ENCODE data around the gene SNED1.

The SNED1 gene

DNA sequence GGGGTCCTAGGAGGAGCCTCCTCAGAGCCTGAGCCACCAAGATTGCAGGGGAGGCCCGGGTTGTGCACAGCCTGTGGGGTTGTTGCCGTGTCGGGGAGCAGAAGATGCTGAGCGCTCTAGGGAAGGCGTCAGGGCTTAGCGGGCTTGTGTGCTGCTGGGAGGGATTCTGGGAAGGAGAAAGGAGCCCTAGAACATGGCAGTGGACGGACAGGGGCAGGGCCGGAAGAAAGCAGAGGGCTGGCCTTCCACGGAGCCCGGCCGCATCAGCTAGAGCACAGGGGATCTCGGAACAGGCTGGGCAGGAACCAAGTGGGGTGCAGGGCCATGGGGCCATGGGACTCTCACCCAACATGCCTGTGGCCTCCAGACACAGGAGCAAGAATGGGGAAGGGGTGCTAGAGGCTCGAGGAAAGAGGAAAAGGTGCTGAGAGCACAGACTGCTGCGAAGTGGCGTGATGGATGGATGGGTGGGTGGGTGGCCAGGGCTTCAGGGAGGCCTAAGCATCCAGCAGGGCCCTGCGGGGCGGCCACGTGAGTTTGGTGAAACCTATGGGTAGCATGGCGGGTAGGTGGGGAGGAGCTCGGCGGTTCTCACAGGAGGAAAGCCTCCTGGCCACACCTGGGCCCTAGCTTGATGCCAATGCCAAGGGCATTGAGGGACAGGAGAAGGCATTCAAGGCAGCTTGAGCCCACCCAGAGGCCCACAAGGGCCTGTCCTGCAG, 67.9 kb downstream of the SNED1 start:
- Histone ChIP-seq H3K36me3 (ENCODE audit: insufficient read depth, low read length) (no peaks in the 10 kb centered on the region), H3K4me3 (ENCODE audit: low read depth in 1 of 2, low read length in 2 of 2) (no peak overlapping the region), H3K27ac (ENCODE audit: low read depth, low read length) (no peak overlapping the region), H3K4me1 (ENCODE audit: insufficient read depth, low read length) (no peaks in the 10 kb centered on the region), H3K9ac (ENCODE audit: low read length) (no peak overlapping the region), H3K9me3 (ENCODE audit: low read length) (no peaks in the 10 kb centered on the region), H3K27me3 (ENCODE audit: control insufficient read depth in 1 of 2, insufficient read depth in 2 of 2, low read length in 2 of 2) (peaks cover 0 to 22% of the 10 kb centered on the region in 2 donors)

DNA sequence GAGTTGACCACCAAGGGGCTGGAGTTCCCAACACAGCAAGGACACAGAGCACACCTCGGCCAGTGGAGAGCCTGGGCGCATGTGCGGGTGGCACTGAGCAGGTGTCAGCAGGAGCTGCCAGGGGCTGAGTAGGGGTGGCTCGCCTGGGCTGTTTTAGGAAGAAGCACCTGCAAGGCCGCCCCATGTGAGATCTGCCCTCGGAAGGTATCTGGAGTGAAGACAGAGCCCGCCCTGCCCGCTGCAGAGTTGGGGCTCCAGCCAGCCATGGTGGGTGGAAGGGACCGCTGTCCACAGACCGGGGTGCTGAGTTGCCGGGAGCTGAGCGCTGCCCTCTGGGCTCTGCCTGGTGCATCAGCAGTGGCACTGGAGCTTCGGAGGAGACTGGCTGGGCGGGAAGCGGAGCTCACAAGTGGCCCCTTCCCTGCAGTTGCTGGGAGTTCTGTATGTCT, 68.5 kb downstream of the SNED1 start:
- no peaks in the 10 kb centered on the region for H3K9me3 ChIP-seq (ENCODE audit: low read length)
- H3K4me1 ChIP-seq (ENCODE audit: insufficient read depth, low read length), result no peaks in the 10 kb centered on the region
- peaks cover 0 to 22% of the 10 kb centered on the region in 2 donors for H3K27me3 ChIP-seq (ENCODE audit: control insufficient read depth in 1 of 2, insufficient read depth in 2 of 2, low read length in 2 of 2)
- no peaks in the 10 kb centered on the region for H3K36me3 ChIP-seq (ENCODE audit: insufficient read depth, low read length)
- H3K27ac ChIP-seq (ENCODE audit: low read depth, low read length), result no peak overlapping the region
- H3K9ac ChIP-seq (ENCODE audit: low read length), result no peak overlapping the region
- H3K4me3 ChIP-seq (ENCODE audit: low read depth in 1 of 2, low read length in 2 of 2), result no peak overlapping the region

DNA sequence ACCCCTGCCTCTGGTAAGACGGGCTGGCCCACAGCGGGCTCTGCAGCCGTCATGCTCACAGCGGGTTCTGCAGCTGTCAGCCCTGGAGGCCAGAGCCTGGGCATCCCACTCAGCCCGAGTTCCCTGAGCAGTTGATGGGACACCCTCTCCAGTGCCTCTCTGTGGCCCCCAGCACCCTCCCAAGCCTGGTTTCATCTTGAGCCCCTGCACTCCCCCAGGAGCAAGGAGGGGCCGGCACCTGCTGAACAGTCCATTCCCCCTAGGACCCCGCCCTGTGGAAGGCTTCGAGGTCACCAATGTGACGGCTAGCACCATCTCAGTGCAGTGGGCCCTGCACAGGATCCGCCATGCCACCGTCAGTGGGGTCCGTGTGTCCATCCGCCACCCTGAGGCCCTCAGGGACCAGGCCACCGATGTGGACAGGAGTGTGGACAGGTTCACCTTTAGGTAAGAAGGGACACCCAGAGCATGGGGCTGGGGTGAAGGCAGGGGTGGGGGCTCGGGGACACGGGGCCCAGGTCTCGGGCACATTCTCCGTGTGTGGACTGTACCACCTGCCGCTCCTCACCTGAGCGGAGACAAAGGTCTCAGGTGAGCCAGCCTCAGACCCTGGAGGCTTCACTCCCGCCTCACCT, 69.2 kb downstream of the SNED1 start:
- H3K27ac ChIP-seq (ENCODE audit: low read depth, low read length), result no peak overlapping the region
- no peaks in the 10 kb centered on the region for H3K9me3 ChIP-seq (ENCODE audit: low read length)
- peaks cover 0 to 22% of the 10 kb centered on the region in 2 donors for H3K27me3 ChIP-seq (ENCODE audit: control insufficient read depth in 1 of 2, insufficient read depth in 2 of 2, low read length in 2 of 2)
- no peak overlapping the region for H3K4me3 ChIP-seq (ENCODE audit: low read depth in 1 of 2, low read length in 2 of 2)
- no peaks in the 10 kb centered on the region for H3K36me3 ChIP-seq (ENCODE audit: insufficient read depth, low read length)
- H3K9ac ChIP-seq (ENCODE audit: low read length), result no peak overlapping the region
- no peaks in the 10 kb centered on the region for H3K4me1 ChIP-seq (ENCODE audit: insufficient read depth, low read length)

DNA sequence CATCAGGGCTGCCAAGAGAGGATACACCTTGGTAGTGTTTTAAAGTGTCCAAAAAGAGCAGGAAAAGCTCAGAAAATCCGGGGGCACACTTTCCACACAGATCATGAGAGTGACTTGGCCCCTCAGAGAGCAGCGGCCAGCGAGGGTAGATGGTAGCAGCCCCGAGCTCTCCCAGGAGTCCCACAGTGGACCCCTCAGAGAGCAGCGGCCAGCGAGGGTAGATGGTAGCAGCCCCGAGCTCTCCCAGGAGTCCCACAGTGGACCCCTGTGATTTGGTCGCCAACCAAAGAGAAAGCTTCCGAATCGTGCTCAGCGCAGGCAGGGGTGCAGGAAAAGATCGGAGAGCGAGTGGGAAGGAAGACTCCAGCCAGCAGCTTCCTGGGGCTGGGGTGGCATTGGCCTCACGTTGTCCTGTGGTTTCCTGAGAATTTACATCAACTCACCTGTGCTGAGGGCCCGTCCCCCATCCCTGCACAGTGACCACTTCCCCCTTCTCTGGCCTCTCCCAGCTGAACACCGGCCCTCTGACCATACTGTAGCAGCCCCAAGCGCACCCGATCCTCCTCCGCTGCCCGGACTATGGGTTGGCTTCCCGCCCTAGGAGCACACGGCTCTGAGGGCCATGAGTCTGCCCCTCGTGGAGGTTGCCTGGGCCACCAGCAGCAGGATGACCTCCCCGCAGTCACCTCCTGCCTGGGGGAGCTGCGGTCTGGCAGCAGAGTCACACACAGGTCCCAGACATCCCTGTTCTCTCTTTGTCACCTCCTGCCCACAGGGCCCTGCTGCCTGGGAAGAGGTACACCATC, 69.9 kb downstream of the SNED1 start:
- H3K36me3 ChIP-seq (ENCODE audit: insufficient read depth, low read length), result no peaks in the 10 kb centered on the region
- no peak overlapping the region for H3K9ac ChIP-seq (ENCODE audit: low read length)
- no peaks in the 10 kb centered on the region for H3K9me3 ChIP-seq (ENCODE audit: low read length)
- H3K27me3 ChIP-seq (ENCODE audit: control insufficient read depth in 1 of 2, insufficient read depth in 2 of 2, low read length in 2 of 2), result peaks cover 0 to 20% of the 10 kb centered on the region in 2 donors
- H3K4me1 ChIP-seq (ENCODE audit: insufficient read depth, low read length), result no peaks in the 10 kb centered on the region
- H3K27ac ChIP-seq (ENCODE audit: low read depth, low read length), result no peak overlapping the region
- no peak overlapping the region for H3K4me3 ChIP-seq (ENCODE audit: low read depth in 1 of 2, low read length in 2 of 2)

DNA sequence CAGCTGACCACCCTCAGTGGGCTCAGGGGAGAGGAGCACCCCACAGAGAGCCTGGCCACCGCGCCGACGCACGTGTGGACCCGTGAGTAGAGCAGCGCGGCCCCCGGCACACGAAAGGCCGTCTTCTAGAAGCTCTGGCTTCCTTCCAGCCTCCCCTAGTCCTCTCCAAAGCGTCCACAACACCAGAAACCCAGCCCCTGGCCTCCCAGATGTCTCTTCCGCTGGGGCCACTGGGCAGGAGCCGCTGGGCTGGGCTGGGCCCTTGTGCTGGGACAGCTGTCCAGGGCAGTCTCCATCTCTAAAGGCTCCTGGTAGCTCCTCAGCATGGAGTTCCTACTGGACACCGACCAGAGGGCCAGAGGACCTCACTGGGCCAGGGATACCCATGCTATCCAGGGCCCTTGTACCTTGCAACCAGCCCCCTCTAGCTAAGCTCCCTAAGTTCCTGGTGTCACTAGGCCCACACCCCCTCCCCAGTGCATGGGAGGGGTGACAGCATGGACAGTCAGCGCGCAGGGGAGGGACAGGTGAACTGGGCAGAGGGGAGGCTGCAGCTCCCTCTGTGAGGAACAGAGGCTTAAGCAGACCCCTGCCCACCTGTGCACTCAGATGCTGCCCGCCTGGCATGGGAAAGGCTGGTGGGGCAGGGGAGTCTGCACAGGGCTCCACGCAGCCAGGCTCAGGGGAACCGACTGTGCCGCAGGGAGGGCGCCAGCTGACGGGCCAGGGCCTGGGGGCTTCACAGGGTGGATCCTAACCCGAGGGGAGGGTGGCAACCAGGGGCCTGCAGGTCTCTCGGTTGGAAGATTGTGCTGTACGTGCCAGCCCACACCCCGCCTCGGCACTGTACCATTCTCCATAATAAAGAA, 70.8 kb downstream of the SNED1 start:
- Histone ChIP-seq H3K27ac (ENCODE audit: low read depth, low read length) (no peak overlapping the region), H3K9me3 (ENCODE audit: low read length) (no peaks in the 10 kb centered on the region), H3K4me3 (ENCODE audit: low read depth in 1 of 2, low read length in 2 of 2) (no peak overlapping the region), H3K4me1 (ENCODE audit: insufficient read depth, low read length) (no peaks in the 10 kb centered on the region), H3K27me3 (ENCODE audit: control insufficient read depth in 1 of 2, insufficient read depth in 2 of 2, low read length in 2 of 2) (peaks cover 0 to 11% of the 10 kb centered on the region in 2 donors), H3K9ac (ENCODE audit: low read length) (no peak overlapping the region), H3K36me3 (ENCODE audit: insufficient read depth, low read length) (peaks cover 6% of the 10 kb centered on the region)

DNA sequence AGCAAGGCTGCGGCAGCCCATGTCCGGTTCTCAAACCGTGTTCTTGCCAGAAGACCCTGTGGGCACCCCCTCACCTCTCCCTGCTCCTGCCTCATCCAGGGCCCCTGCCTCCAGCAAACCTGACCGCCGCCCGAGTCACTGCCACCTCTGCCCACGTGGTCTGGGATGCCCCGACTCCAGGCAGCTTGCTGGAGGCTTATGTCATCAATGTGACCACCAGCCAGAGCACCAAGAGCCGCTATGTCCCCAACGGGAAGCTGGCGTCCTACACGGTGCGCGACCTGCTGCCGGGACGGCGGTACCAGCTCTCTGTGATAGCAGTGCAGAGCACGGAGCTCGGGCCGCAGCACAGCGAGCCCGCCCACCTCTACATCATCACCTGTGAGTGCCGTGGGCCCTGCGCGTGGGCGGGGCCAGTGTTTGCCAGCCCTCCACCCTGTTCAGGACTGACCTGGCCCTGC, 71.4 kb downstream of the SNED1 start:
- H3K9me3 ChIP-seq (ENCODE audit: low read length), result no peaks in the 10 kb centered on the region
- H3K27ac ChIP-seq (ENCODE audit: low read depth, low read length), result no peak overlapping the region
- H3K27me3 ChIP-seq (ENCODE audit: control insufficient read depth in 1 of 2, insufficient read depth in 2 of 2, low read length in 2 of 2), result peaks cover 0 to 5% of the 10 kb centered on the region in 2 donors
- no peaks in the 10 kb centered on the region for H3K4me1 ChIP-seq (ENCODE audit: insufficient read depth, low read length)
- H3K9ac ChIP-seq (ENCODE audit: low read length), result no peak overlapping the region
- H3K4me3 ChIP-seq (ENCODE audit: low read depth in 1 of 2, low read length in 2 of 2), result no peak overlapping the region
- peaks cover 10% of the 10 kb centered on the region for H3K36me3 ChIP-seq (ENCODE audit: insufficient read depth, low read length)

DNA sequence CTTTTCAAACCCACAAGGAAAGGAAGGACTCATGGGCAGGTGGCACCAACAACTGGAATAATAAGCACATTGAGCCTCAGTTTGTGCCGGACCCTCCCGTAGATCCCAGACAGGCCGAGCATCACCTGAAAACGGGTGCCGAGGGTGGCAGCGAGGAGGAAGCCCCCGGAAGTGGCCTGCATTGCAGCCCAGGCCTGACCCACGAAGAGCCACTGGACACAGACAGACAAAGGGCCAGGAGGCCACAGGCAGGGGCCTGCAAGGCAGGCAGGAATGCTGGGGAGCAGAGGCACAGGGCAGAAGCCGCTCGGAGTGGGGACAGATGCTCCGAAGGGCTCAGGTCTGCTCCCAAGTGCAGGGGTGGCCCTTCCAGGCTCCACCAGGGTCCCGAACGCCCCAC, 71.9 kb downstream of the SNED1 start:
- H3K27ac ChIP-seq (ENCODE audit: low read depth, low read length), result no peak overlapping the region
- peaks cover 0 to 2% of the 10 kb centered on the region in 2 donors for H3K27me3 ChIP-seq (ENCODE audit: control insufficient read depth in 1 of 2, insufficient read depth in 2 of 2, low read length in 2 of 2)
- H3K4me3 ChIP-seq (ENCODE audit: low read depth in 1 of 2, low read length in 2 of 2), result no peak overlapping the region
- no peak overlapping the region for H3K9ac ChIP-seq (ENCODE audit: low read length)
- peaks cover 15% of the 10 kb centered on the region for H3K36me3 ChIP-seq (ENCODE audit: insufficient read depth, low read length)
- H3K9me3 ChIP-seq (ENCODE audit: low read length), result no peaks in the 10 kb centered on the region
- no peaks in the 10 kb centered on the region for H3K4me1 ChIP-seq (ENCODE audit: insufficient read depth, low read length)

DNA sequence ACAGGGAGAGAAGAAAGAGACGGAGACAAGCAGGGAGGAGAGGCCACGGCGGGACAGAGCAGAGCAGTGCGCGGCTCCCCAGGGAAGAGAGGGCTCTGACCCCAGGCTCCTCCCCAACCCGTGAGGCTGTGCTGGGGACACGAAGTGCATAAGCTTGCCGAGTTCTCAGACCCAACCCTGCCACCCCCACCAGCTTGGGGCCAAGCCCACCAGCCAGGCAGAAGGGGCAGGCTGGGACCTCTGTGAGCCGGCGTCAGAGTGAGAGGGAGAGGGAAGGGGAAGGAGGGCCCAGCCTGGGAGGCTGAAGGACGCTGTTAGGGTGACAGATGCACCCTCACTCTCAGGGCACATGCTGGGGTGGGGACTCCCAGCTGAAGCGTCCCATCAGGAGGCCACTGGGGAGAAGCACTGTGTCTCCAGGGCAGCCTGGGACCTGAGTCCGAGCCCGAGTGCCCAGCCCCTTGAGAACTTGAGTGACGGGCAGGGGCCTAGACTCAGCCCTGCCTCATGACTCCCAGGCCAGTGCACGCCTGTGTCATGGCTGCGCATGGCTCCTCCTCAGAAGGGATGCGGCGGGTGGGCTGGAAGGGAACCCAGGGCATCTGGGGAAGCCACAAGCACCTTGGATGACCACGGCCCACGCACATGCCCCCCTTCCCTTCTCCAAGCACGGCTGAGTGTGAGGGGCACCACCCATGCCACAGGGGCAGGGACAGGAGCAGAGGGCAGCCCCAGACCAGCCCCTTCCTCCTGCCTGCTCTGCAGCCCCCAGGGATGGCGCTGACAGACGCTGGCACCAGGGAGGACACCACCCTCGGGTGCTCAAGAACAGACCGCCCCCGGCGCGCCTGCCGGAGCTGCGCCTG, 72.6 kb downstream of the SNED1 start:
- Histone ChIP-seq H3K4me1 (ENCODE audit: insufficient read depth, low read length) (no peaks in the 10 kb centered on the region), H3K27ac (ENCODE audit: low read depth, low read length) (no peak overlapping the region), H3K9ac (ENCODE audit: low read length) (no peak overlapping the region), H3K4me3 (ENCODE audit: low read depth in 1 of 2, low read length in 2 of 2) (no peak overlapping the region), H3K36me3 (ENCODE audit: insufficient read depth, low read length) (peaks cover 17% of the 10 kb centered on the region), H3K27me3 (ENCODE audit: control insufficient read depth in 1 of 2, insufficient read depth in 2 of 2, low read length in 2 of 2) (no peaks in the 10 kb centered on the region), H3K9me3 (ENCODE audit: low read length) (no peaks in the 10 kb centered on the region)

DNA sequence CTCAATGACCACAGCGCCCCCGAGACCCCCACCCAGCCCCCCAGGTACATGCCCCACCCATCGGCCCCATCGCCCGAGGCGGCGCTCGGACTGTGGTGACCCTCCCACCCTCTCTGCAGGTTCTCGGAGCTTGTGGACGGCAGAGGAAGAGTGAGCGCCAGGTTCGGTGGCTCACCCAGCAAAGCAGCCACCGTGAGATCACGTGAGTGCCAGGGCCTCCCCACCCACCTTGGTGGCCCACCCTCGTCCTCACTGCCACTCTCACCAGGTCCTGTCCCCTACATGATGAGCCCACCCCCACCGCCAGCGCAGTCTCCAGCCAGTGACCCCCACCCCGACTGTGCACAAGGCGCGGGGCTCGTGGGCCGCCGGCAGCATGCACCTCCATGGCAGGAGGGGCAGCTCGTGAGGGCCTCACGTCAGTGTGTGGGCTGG, 73.3 kb downstream of the SNED1 start:
- no peak overlapping the region for H3K9ac ChIP-seq (ENCODE audit: low read length)
- H3K27ac ChIP-seq (ENCODE audit: low read depth, low read length), result no peak overlapping the region
- no peaks in the 10 kb centered on the region for H3K4me1 ChIP-seq (ENCODE audit: insufficient read depth, low read length)
- H3K4me3 ChIP-seq (ENCODE audit: low read depth in 1 of 2, low read length in 2 of 2), result no peak overlapping the region
- H3K27me3 ChIP-seq (ENCODE audit: control insufficient read depth in 1 of 2, insufficient read depth in 2 of 2, low read length in 2 of 2), result no peaks in the 10 kb centered on the region
- H3K36me3 ChIP-seq (ENCODE audit: insufficient read depth, low read length), result peaks cover 17% of the 10 kb centered on the region
- H3K9me3 ChIP-seq (ENCODE audit: low read length), result no peaks in the 10 kb centered on the region

DNA sequence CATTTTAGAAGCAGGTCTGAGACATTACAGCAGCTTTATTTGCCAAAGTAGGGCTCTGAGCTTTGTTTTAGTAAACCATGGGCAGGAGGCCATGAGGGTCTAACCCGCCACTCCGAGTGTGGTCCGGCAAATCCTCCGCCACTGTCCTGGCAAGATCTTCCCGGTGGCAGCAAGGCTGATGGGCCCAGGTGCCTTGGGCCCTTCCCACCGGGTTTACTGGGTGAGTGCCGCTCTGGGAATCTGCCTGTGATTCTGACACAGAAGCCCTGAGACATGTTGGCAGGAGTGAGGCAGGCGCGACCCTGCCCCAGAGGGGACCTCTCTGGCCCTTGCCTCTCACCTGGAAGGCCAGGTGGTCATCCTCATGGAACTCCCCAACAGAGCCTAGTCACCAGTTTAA, 73.7 kb downstream of the SNED1 start:
- H3K27me3 ChIP-seq (ENCODE audit: control insufficient read depth in 1 of 2, insufficient read depth in 2 of 2, low read length in 2 of 2), result no peaks in the 10 kb centered on the region
- no peak overlapping the region for H3K27ac ChIP-seq (ENCODE audit: low read depth, low read length)
- H3K4me3 ChIP-seq (ENCODE audit: low read depth in 1 of 2, low read length in 2 of 2), result no peak overlapping the region
- no peaks in the 10 kb centered on the region for H3K9me3 ChIP-seq (ENCODE audit: low read length)
- H3K9ac ChIP-seq (ENCODE audit: low read length), result no peak overlapping the region
- no peaks in the 10 kb centered on the region for H3K4me1 ChIP-seq (ENCODE audit: insufficient read depth, low read length)
- H3K36me3 ChIP-seq (ENCODE audit: insufficient read depth, low read length), result peaks cover 17% of the 10 kb centered on the region

All from muscle layer of colon (tissue), 2 donors.